Cardiac muscle cell (in vitro differentiated cells and primary cell): Measurements from ENCODE around the gene MAP3K12. TPM values are rescaled to one million over a fixed set of nuclear protein-coding genes. Genes with fewer than 3 reads are reported as not detected.

Experiments
- DNase-seq, 2 donors: peaks; one replicate each; pipeline versions ENCODE4 v3.0.0 to v3.0.0-alpha.2; 2010 to 2017; ENCODE audit warnings: low read depth in 1 of 2, low spot score in 1 of 2
- H3K27ac ChIP-seq: fragments of 200-600 bp; sonication (generic); 2 replicates; pipeline ENCODE4 v1.5.1; 2016
- H3K27me3 ChIP-seq: fragments of 200-600 bp; sonication (generic); 2 replicates; pipeline ENCODE4 v1.6.0; 2016; ENCODE audit warnings: control low read depth
- H3K36me3 ChIP-seq: fragments of 200-600 bp; sonication (generic); 2 replicates; pipeline ENCODE4 v1.5.1; 2016; ENCODE audit warnings: control low read depth
- H3K4me1 ChIP-seq: fragments of 200-600 bp; sonication (generic); 2 replicates; pipeline ENCODE4 v1.8.1; 2017; ENCODE audit warnings: low read depth, mild to moderate bottlenecking, mixed run types
- H3K4me3 ChIP-seq: fragments of 200-600 bp; sonication (generic); 2 replicates; pipeline ENCODE4 v1.5.1; 2016; ENCODE audit warnings: mild to moderate bottlenecking
- H3K9me3 ChIP-seq: fragments of 200-600 bp; sonication (generic); 2 replicates; pipeline ENCODE4 v1.5.1; 2017; ENCODE audit warnings: low read depth, mild to moderate bottlenecking, control low read depth
- CTCF ChIP-seq: IDR thresholded peaks from 2 replicates; pipeline ENCODE4 v1.5.1; 2012; ENCODE audit warnings: low read depth, mild to moderate bottlenecking, low read length
- polyA plus RNA-seq: library from polyadenylated mRNA; unstranded; fragments of >200 nt; fragmentation: Nextera tagmentation; extraction: Ambion mirVana; gene quantifications from 2 replicates; pipeline ENCODE4 v1.2.1, GENCODE V29; 2016
- total RNA-seq: library from RNA; depleted of rRNA; stranded (reverse); fragments of >200 nt; gene quantifications from 2 replicates; pipeline ENCODE4 v1.2.3, GENCODE V29; 2016

The MAP3K12 gene
- total and polyA plus RNA-seq, 2 experiments from 2014 or later: 15.1 to 26.1 TPM

- peaks cover 50% of the 10 kb centered on the region for H3K36me3 ChIP-seq
These were observed 30.8 kb upstream of the MAP3K12 start for GRCh38 chr12:53530061-53530460.

GRCh38 chr12:53524476-53524875, 25.2 kb upstream of the MAP3K12 start:
- H3K27me3 ChIP-seq: no peaks in the 10 kb centered on the region
- TF ChIP-seq CTCF: no peak
- no peak for DNase-seq
- no peaks in the 10 kb centered on the region for H3K4me1 ChIP-seq
- no peak overlapping the region for H3K4me3 ChIP-seq
- H3K9me3 ChIP-seq: no peaks in the 10 kb centered on the region
- peaks cover 44% of the 10 kb centered on the region for H3K36me3 ChIP-seq
- H3K27ac ChIP-seq: no peak overlapping the region

More at GRCh38 chr12:53530061-53530460, 30.8 kb upstream of the MAP3K12 start:
- Histone ChIP-seq H3K4me1 (no peaks in the 10 kb centered on the region), H3K27ac (no peak overlapping the region), H3K4me3 (no peak overlapping the region), H3K27me3 (no peaks in the 10 kb centered on the region), H3K9me3 (no peaks in the 10 kb centered on the region)
- TF ChIP-seq CTCF: no peak
- DNase-seq: no peak

- H3K27me3 ChIP-seq: no peaks in the 10 kb centered on the region
These were observed 23.9 kb upstream of the MAP3K12 start for GRCh38 chr12:53523131-53523530.

DNA sequence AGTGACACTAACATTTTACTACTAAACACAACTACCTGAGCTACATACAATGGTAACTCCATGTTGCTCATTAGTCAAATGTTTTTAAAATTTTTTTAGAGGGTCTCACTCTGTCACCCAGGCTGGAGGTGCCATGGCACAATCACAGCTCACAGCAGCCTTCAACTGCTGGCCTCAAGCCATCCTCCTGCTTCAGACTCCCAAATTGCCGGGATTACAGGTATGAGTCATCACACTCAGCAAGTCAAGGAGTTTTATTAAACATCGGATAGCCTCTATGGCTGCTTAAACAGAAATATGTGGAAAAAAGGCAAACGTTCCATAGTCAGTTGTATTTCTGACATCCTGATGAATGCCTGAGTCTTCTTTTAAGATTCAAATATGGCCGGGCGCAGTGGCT, 19.1 kb upstream of the MAP3K12 start:
- H3K27ac ChIP-seq: no peak overlapping the region
- H3K27me3 ChIP-seq: no peaks in the 10 kb centered on the region
- TF ChIP-seq CTCF: no peak
- DNase-seq: peak in 1 of 2 donors; percentile 28
- peaks cover 58% of the 10 kb centered on the region for H3K36me3 ChIP-seq
- no peaks in the 10 kb centered on the region for H3K4me1 ChIP-seq
- no peaks in the 10 kb centered on the region for H3K9me3 ChIP-seq
- no peak overlapping the region for H3K4me3 ChIP-seq

More at GRCh38 chr12:53523131-53523530, 23.9 kb upstream of the MAP3K12 start:
- Histone ChIP-seq H3K4me1 (no peaks in the 10 kb centered on the region), H3K36me3 (peaks cover 49% of the 10 kb centered on the region), H3K27ac (no peak overlapping the region), H3K4me3 (no peak overlapping the region), H3K9me3 (no peaks in the 10 kb centered on the region)
- no peak for DNase-seq
- no peak for TF ChIP-seq CTCF

- H3K36me3 ChIP-seq: peaks cover 58% of the 10 kb centered on the region
These were observed 17.6 kb upstream of the MAP3K12 start for GRCh38 chr12:53516758-53517455.

More at GRCh38 chr12:53516758-53517455, 17.6 kb upstream of the MAP3K12 start:
- TF ChIP-seq CTCF: no peak
- H3K27ac ChIP-seq: no peak overlapping the region
- no peaks in the 10 kb centered on the region for H3K27me3 ChIP-seq
- no peaks in the 10 kb centered on the region for H3K4me1 ChIP-seq
- no peak for DNase-seq
- no peak overlapping the region for H3K4me3 ChIP-seq
- no peaks in the 10 kb centered on the region for H3K9me3 ChIP-seq
